ENCODE results near the gene PDIA5.

DNA sequence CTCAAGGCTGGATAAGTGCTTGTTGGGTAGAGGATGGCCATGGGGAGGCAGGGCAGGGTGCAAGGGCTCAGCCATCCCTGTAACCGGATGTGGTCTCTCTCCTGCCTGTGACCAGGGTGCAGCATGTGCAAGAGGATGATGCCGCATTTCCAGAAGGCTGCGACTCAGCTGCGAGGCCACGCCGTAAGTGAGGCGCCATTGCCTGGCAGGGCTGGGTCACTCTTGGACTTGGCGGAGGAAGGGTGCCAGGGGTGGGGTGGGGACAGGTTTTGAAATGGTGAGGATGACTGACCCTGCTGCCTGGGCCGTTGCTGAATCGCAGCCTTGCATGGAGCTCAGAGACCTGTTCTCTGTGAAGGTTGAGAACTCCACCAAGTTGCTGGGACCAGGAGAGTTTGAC is 49.3 kb downstream of the PDIA5 start:
- TF ChIP-seq, protein P1, sequence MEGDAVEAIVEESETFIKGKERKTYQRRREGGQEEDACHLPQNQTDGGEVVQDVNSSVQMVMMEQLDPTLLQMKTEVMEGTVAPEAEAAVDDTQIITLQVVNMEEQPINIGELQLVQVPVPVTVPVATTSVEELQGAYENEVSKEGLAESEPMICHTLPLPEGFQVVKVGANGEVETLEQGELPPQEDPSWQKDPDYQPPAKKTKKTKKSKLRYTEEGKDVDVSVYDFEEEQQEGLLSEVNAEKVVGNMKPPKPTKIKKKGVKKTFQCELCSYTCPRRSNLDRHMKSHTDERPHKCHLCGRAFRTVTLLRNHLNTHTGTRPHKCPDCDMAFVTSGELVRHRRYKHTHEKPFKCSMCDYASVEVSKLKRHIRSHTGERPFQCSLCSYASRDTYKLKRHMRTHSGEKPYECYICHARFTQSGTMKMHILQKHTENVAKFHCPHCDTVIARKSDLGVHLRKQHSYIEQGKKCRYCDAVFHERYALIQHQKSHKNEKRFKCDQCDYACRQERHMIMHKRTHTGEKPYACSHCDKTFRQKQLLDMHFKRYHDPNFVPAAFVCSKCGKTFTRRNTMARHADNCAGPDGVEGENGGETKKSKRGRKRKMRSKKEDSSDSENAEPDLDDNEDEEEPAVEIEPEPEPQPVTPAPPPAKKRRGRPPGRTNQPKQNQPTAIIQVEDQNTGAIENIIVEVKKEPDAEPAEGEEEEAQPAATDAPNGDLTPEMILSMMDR (conservative IDR thresholded peaks at IDR 0.05; ENCODE audit: low read depth, low read length): no peak
- no peak for TF ChIP-seq EZH2 (IDR thresholded peaks at IDR 0.05; ENCODE audit: borderline replicate concordance, low read depth, low read length, poor library complexity, severe bottlenecking)

All from A673 (cell line).